HG03575 (cell line): ENCODE data around the gene TMEM150B.

Experiments used
- ATAC-seq: cut with Tn5 transposase; IDR thresholded peaks from one replicate; pipeline ENCODE4 v1.9.1; 2021; ENCODE audit not compliant: unreplicated experiment, insufficient number of reproducible peaks, low FRiP score; ENCODE audit errors: extremely low read depth

The TMEM150B gene

DNA sequence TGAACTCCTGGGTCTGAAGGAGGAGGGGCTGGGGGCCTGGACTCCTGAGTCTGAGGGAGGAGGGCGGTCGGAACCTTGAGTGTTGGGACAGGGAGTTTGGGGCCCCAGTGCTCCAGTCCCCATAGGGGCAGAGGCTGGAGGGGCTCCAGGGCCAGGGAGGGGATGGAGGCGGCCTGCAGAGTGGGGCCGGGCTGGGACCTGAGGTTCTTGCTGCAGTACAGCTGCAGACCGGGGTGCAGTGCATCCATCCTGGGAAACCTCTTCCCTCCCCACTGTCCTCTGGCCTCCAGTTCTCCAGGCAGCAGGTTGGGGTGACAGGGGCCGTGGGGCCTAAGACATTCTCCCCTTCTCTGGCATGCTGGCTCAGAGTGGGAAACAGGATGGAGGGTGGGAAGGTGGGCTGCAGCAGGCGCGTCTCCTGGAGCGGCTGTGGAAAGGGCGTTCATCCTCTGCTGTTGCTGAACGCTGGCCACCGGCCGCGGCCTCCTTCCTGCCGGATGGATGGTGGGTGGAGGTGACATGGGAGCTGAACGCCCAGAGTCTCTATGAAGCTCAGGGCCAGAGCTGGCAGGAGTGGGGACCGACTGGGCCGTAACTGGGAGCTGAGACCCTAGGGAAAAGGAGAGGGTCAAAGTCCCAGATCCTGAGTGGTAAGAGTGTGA, 39.8 kb downstream of the TMEM150B start:
- ATAC-seq: no peak

DNA sequence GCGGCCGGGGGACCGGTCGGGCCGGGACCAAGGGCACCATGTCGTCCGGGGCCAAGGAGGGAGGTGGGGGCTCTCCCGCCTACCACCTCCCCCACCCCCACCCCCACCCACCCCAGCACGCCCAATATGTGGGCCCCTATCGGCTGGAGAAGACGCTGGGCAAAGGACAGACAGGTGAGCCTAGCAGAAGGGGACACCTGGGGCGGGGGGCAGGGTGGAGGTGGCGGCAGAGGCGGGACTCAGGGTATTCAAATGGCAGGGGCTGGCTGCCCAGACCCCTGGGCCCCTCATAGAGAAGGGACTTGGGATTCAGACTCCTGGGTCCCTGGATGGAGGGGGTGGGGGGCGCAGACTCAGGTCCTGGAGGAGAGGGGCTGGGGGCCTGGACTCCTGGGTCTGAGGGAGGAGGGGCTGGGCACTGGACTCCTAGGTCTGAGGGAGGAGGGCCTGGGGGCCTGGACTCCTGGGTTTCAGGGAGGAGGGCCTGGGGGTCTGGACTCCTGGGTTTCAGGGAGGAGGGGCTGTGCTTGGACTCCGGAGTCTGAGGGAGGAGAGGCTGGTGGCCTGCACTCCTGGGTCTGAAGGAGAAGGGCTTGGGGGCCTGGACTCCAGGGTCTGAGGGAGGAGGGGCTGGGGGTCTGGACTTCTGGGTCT, 40.6 kb downstream of the TMEM150B start:
- ATAC-seq: no peak

GRCh38 chr19:55283548-55284377, 41.4 kb downstream of the TMEM150B start, which contains the start of gene BRSK1:
TSS of gene BRSK1 (plus strand) at chr19:55283997. CDS start at chr19:55284443, 446 bp downstream.
- no peak for ATAC-seq

- no peak for ATAC-seq
Measured at GRCh38 chr19:55279770-55280643, 45.1 kb downstream of the TMEM150B start, which contains the start of gene HSPBP1. TSS of gene HSPBP1 (minus strand) at chr19:55280110. CDS start at chr19:55279608, 502 bp downstream.

- ATAC-seq: no peak
Measured at GRCh38 chr19:55279340-55279739, 45.8 kb downstream of the TMEM150B start.

GRCh38 chr19:55278391-55279135, 46.6 kb downstream of the TMEM150B start:
- no peak for ATAC-seq

GRCh38 chr19:55277494-55277893, 47.6 kb downstream of the TMEM150B start:
- ATAC-seq: no peak

DNA sequence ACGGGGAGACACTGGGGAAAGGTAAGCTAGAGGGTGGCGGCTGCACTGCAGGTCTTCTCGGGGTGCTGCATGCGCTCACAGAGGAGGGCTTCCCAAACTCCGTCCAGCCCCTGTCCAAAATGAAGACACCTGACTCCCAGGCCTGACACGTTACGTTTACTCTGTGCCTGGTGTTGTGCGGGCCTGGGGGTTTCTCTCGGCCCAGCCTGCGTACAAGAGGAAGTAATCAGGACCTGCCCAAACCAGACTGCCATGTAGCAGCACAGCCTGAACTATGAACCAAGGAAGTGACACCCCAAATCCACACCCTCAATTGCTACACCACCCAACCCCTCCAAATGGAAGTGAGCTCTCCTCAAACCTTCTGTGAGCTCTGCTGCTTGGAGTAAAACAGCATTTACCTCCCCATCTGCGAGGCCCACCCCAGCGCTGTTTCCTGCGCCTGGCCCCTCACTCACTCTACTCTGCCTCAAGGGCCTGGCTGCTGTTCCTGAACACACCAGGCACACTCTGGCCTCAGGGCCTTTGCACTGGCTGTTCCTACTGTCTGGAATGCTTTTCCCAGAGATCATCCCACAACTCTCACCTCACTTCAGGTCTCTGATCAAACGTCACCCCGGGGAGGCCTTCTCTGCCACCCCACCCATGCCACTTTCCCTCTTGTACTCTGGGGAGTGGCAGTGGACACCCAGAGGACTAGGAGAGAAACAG, 48.3 kb downstream of the TMEM150B start:
- no peak for ATAC-seq

GRCh38 chr19:55275851-55276719, 49.1 kb downstream of the TMEM150B start:
- ATAC-seq: no peak

DNA sequence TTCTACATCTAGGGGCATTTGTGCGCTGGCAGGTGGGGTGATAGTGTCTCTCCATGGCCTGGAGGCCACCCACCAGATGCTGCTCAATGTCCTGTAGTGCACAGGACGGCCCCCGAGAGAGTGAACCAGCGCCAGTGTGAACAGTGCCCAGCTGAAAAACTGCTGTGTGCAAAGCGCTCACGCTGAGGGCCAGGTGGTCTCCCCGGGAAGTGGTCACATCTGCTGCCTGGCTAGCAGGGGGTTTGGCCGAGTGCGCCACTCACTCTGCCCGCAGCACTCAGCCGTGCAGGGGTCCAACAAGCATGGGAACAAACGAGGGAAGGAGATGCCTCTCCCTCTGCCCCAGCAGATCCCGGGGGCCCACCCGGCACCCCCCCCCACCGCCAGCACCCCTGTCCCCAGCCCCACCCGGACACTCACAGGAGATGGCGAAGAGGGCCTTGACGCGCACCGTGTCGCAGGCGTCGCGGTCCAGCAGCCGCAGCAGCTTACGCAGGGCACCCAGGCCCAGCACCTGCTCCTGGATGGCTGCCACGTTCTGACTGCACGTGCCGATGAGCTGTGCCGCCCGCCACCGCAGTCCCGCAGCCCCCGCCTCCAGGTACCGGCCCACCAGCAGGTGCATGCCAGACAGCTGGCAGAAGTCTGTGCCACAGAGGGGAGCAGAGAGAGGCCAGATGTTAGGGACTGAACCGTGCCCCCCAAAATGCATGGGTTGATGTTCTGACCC, 51.0 kb downstream of the TMEM150B start:
- ATAC-seq: no peak

DNA sequence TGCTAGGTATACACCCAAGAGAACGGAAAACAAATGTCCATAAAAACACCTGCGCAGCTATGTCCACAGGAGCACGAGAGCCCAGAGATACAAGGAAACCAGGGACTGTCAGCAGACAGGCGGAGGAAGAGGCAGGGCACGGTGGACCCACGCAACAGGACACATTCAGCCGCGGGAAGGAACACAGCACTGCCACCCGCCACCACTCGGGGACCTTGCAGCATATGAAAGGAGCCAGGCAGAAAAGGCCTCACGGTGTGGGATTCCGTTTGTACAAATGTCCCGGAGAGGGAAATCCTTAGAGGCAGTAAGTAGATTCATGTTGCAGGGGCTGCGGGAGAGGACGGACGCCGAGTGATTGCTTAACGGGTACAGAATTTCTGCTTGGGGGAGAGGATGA, 53.0 kb downstream of the TMEM150B start:
- no peak for ATAC-seq

DNA sequence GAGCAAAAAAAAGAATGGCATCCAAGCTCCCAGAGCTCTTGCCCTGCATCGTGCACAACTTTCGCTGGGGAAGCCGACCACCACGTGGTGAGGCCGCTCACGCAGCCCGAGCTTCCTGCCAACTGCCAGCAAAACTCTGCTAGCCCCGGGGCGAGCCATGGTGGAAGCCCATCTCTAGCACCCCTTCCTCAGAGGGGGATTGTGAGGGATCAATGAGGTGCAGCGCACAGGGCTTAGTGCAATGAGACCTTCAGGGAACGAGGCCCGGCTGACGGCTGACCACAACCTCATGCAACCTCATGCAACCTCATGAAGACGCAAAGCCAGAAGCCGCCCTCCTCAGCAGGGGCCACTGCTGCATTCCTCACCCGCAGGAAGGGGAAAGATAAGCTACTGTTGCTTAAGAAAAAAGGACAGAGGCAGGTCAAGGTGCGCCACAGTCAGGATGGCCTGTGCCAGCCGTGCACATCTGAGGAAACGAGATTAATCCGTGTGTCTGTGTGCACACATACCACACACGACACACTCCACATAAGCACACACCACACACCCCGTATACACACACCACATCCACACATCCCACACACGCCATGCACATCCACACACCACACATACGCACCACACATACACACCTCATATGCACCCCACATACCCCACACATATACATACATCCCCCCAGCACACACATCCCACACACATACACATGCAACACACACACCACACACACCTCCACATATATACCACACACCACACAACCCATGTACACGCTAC, 54.8 kb downstream of the TMEM150B start:
- no peak for ATAC-seq

GRCh38 chr19:55269299-55269698, 55.8 kb downstream of the TMEM150B start:
- no peak for ATAC-seq

DNA sequence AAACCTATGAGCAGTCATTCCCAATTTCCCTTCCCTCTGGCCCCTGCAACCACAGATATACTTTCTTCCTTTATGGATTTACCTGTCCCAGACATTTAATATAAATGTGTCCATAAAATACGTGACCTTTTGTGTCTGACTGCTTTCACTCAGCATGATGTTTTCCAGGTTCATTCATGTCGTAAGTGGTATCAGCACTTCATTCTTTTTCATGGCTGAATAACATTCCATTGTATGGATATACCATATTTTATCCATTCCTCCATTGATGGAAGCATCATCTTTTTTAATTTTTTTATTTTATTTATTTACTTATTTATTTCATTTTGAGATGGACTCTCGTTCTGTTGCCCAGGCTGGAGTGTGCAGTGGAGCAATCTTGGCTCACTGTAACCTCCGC, 58.3 kb downstream of the TMEM150B start:
- ATAC-seq: no peak

DNA sequence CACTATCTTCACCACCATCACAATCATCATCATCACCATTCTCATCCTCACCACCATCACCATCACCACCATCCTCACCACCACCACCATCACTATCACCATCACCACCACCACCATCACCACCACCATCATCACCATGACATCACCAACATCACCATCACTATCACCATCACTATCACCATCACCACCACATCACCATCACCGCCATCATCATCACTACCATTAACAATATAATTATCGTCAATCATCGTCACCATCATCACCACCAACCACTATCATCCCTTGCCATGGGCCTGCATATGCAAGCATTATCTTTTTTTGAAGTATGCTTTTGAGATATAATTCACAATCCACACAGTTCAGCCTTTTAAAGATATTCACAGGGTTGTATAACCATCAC, 58.7 kb downstream of the TMEM150B start:
- ATAC-seq: no peak
